Thyroid gland (tissue), 4 donors: ENCODE data around the gene VIL1. TPM values are rescaled to one million over a fixed set of nuclear protein-coding genes. Genes with fewer than 3 reads are reported as not detected.

ENCODE experiments used
- DNase-seq, 2 donors: peaks; one replicate each; pipeline ENCODE4 v3.0.0-alpha.2; 2019
- H3K27ac ChIP-seq, 3 donors: fragments of 200-600 bp; sonication (generic); 1 replicate in 2 of 3; 2 replicates in 1 of 3; pipeline ENCODE4 v1.5.1; 2016 to 2019; ENCODE audit warnings: mild to moderate bottlenecking in 1 of 3, moderate library complexity in 1 of 3
- H3K27me3 ChIP-seq: fragments of 200-600 bp; sonication (generic); one replicate; pipeline ENCODE4 v1.5.1; 2019
- H3K36me3 ChIP-seq, 2 donors: fragments of 200-600 bp; sonication (generic); one replicate each; pipeline ENCODE4 v1.5.1; 2016 to 2019
- H3K4me1 ChIP-seq, 2 donors: fragments of 200-600 bp; sonication (generic); one replicate each; pipeline ENCODE4 v1.5.1; 2017 to 2019
- H3K4me3 ChIP-seq, 3 donors: fragments of 200-600 bp; sonication (generic); replicated peaks in 1 of 3; 1 replicate in 2 of 3; 2 replicates in 1 of 3; pipeline ENCODE4 v1.5.1; 2016; ENCODE audit warnings: mild to moderate bottlenecking in 1 of 3
- H3K9me3 ChIP-seq: fragments of 200-600 bp; sonication (generic); one replicate; pipeline ENCODE4 v1.5.1; 2017
- POLR2A ChIP-seq, 2 donors: fragments of 450-650 bp; IDR thresholded peaks; one replicate each; pipeline ENCODE4 v1.6.1; 2017; ENCODE audit warnings: antibody characterized with exemption in 2 of 2, mild to moderate bottlenecking in 2 of 2, moderate library complexity in 1 of 2
- WGBS, 2 donors: methylation state at CpG; one replicate each; pipeline ENCODE4 v1.1.5; 2017; 5-methylcytosine and 5-hydroxymethylcytosine counted together
- intact Hi-C: fragments of 100-400 bp; cut with DNase I; formaldehyde crosslinking; loops from one replicate; pipeline ENCODE4 v1.15.1; 2023
- total RNA-seq, 4 donors: library from RNA; depleted of rRNA; stranded (reverse); fragments of >200 nt; gene quantifications; one replicate each; pipeline ENCODE4 v1.2.3, GENCODE V29; 2016
- TF ChIP-seq, protein P1 (sequence below), 6 experiments: fragments of 200-600 bp in 3 of 6; fragments of 450-650 bp in 3 of 6; sonication (generic) in 3 of 6; IDR thresholded peaks; one replicate each; pipeline ENCODE4 v1.5.1; 2016 to 2019; ENCODE audit warnings: antibody characterized with exemption in 6 of 6, mild to moderate bottlenecking in 2 of 6, inconsistent platforms in 1 of 6, moderate library complexity in 1 of 6

The VIL1 gene
- total RNA-seq, 4 donors from 2014 or later = not detected

DNA sequence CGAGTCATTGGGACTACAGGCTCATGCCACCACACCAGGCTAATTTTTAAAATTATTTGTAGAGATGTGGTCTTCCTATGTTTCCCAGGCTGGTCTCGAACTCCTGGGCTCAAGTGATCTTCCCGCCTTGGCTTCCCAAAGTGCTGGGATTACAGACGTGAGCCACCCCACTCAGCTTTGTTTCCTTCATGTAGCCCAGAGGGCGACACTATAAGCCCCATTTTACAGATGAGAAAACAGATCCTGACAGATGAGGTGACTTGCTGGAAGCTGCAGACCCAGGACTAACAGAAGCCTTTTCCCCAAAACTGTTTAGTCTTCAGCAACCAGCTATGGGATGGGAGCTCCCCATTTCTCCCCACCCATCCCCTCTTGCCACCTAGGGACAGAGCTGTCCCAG is 26.5 kb upstream of the VIL1 start:
- no peak overlapping the region for H3K27ac ChIP-seq
- no peak for DNase-seq
- peaks cover 9 to 20% of the 10 kb centered on the region in 2 donors for H3K4me1 ChIP-seq
- 91 to 94% methylated on average over 5 of the region's 5 CpGs for WGBS, 2 donors
- H3K36me3 ChIP-seq = no peaks in the 10 kb centered on the region
- no peaks in the 10 kb centered on the region for H3K27me3 ChIP-seq
- intact Hi-C loops = loop anchor here (5.0 kb wide), 2 partner anchors 90 to 115 kb away; no protein-coding TSS in a partner anchor
- no peak overlapping the region for H3K4me3 ChIP-seq
- TF ChIP-seq POLR2A (IDR thresholded peaks at IDR 0.05) = no peak
- TF ChIP-seq, protein P1, sequence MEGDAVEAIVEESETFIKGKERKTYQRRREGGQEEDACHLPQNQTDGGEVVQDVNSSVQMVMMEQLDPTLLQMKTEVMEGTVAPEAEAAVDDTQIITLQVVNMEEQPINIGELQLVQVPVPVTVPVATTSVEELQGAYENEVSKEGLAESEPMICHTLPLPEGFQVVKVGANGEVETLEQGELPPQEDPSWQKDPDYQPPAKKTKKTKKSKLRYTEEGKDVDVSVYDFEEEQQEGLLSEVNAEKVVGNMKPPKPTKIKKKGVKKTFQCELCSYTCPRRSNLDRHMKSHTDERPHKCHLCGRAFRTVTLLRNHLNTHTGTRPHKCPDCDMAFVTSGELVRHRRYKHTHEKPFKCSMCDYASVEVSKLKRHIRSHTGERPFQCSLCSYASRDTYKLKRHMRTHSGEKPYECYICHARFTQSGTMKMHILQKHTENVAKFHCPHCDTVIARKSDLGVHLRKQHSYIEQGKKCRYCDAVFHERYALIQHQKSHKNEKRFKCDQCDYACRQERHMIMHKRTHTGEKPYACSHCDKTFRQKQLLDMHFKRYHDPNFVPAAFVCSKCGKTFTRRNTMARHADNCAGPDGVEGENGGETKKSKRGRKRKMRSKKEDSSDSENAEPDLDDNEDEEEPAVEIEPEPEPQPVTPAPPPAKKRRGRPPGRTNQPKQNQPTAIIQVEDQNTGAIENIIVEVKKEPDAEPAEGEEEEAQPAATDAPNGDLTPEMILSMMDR (IDR thresholded peaks at IDR 0.05) = no peak
- no peaks in the 10 kb centered on the region for H3K9me3 ChIP-seq

DNA sequence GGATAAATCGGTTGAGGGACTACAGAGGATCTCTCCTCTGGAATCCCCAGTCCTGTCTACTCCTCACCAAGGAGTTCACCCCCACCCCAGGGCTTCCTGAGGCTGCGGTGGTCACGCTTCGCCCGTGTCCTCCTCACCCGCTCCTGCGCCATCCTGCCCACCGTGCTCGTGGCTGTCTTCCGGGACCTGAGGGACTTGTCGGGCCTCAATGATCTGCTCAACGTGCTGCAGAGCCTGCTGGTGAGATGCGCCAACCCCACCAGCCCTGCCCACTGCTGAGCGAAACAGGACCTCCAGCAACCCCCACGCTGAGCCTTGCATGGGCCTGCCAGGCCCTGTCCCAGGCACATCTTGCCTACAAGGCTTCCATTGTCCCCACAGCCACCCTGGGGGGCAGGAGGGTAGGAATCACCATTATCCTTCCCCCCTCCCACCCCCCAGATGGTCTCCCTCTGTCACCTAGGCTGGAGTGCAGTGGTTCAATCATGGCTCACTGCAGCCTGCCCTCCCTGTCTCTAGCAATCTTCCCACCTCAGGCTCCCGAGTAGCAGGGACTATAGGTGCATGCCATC is 25.9 kb upstream of the VIL1 start:
- no peak for DNase-seq
- H3K4me3 ChIP-seq = no peak overlapping the region
- H3K36me3 ChIP-seq = no peaks in the 10 kb centered on the region
- TF ChIP-seq, protein P1 (IDR thresholded peaks at IDR 0.05) = no peak
- TF ChIP-seq POLR2A (IDR thresholded peaks at IDR 0.05) = no peak
- no peaks in the 10 kb centered on the region for H3K27me3 ChIP-seq
- WGBS, 2 donors = 79 to 87% methylated on average over 15 to 16 of the region's 16 CpGs
- H3K9me3 ChIP-seq = no peaks in the 10 kb centered on the region
- intact Hi-C loops = loop anchor here (5.0 kb wide), 2 partner anchors 91 to 116 kb away; no protein-coding TSS in a partner anchor
- no peak overlapping the region for H3K27ac ChIP-seq
- peaks cover 13 to 20% of the 10 kb centered on the region in 2 donors for H3K4me1 ChIP-seq

- Histone ChIP-seq H3K36me3 (no peaks in the 10 kb centered on the region), H3K4me1 (peaks cover 19 to 22% of the 10 kb centered on the region in 2 donors), H3K4me3 (no peak overlapping the region), H3K27ac (no peak overlapping the region), H3K9me3 (no peaks in the 10 kb centered on the region), H3K27me3 (no peaks in the 10 kb centered on the region)
- TF ChIP-seq, protein P1 (IDR thresholded peaks at IDR 0.05) = no peak
- no peak for TF ChIP-seq POLR2A (IDR thresholded peaks at IDR 0.05)
- intact Hi-C loops = loop anchor here (5.0 kb wide), 2 partner anchors 92 to 117 kb away; no protein-coding TSS in a partner anchor
- 80 to 82% methylated on average over 7 to 8 of the region's 8 CpGs for WGBS, 2 donors
- no peak for DNase-seq
Measured at GRCh38 chr2:218393750-218394290, 25.1 kb upstream of the VIL1 start.

- 91 to 94% methylated on average over 3 to 13 of the region's 13 CpGs for WGBS, 2 donors
- Histone ChIP-seq H3K36me3 (no peaks in the 10 kb centered on the region), H3K27ac (peak overlapping the region in 1 of 3 donors; percentile 99), H3K4me3 (no peak overlapping the region), H3K27me3 (no peaks in the 10 kb centered on the region), H3K9me3 (no peaks in the 10 kb centered on the region), H3K4me1 (peaks cover 22 to 23% of the 10 kb centered on the region in 2 donors)
- TF ChIP-seq POLR2A (IDR thresholded peaks at IDR 0.05) = no peak
- TF ChIP-seq, protein P1 (IDR thresholded peaks at IDR 0.05) = no peak
- no peak for DNase-seq
- intact Hi-C loops = loop anchor here (5.0 kb wide), 2 partner anchors 92 to 117 kb away; no protein-coding TSS in a partner anchor
Measured at GRCh38 chr2:218394298-218395089, 24.4 kb upstream of the VIL1 start.
